ENCODE measurements around the gene FRMPD4.

Gene FRMPD4

GRCh38 chrX:12210971-12211370 lies 72.7 kb downstream of the FRMPD4 start:
- DNase-seq (ENCODE audit: low read depth) = no peak

GRCh38 chrX:12223650-12224049 lies 85.4 kb downstream of the FRMPD4 start:
- DNase-seq (ENCODE audit: low read depth) = no peak

DNA sequence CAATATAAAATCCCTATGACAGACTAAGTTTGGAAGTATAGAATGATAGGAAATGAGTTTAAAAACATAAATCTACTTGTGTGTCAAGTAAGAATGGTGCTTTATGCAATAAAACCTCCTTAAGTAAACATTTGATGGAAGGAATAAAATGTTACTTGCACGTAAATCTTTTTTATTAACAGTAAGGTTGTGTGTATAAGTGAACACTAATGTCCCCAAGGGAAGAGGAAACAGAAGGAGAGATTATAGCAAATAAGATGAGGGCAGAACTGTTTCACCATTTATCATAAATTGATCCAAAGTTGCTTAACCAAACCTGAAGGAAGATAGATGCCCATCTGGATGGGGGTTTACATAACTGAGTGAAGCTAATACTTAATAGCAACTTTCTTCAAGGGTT lies 86.8 kb downstream of the FRMPD4 start:
- DNase-seq (ENCODE audit: low read depth) = no peak

GRCh38 chrX:12227412-12228041 lies 89.3 kb downstream of the FRMPD4 start:
- no peak for DNase-seq (ENCODE audit: low read depth)

DNA sequence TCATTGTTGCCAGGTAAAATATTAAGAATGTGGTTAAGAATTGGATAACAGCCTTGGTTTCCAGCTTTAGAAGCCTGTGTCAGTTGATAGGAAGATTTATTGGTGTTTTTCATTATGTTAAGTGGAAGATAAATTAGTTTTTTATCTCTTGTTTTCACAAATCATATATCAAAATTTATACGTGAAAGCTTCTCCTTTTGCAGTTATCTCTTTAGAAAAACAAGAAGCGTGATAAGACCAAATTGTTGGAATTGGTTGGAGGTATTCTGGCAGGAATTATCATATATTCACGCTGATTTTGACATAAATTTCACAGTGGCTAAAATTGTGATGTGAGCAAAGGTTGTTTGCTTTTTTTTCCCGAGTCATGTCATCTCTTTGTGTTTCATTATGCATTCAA lies 90.6 kb downstream of the FRMPD4 start:
- DNase-seq (ENCODE audit: low read depth) = no peak

GRCh38 chrX:12229986-12230385 lies 91.7 kb downstream of the FRMPD4 start:
- no peak for DNase-seq (ENCODE audit: low read depth)

DNA sequence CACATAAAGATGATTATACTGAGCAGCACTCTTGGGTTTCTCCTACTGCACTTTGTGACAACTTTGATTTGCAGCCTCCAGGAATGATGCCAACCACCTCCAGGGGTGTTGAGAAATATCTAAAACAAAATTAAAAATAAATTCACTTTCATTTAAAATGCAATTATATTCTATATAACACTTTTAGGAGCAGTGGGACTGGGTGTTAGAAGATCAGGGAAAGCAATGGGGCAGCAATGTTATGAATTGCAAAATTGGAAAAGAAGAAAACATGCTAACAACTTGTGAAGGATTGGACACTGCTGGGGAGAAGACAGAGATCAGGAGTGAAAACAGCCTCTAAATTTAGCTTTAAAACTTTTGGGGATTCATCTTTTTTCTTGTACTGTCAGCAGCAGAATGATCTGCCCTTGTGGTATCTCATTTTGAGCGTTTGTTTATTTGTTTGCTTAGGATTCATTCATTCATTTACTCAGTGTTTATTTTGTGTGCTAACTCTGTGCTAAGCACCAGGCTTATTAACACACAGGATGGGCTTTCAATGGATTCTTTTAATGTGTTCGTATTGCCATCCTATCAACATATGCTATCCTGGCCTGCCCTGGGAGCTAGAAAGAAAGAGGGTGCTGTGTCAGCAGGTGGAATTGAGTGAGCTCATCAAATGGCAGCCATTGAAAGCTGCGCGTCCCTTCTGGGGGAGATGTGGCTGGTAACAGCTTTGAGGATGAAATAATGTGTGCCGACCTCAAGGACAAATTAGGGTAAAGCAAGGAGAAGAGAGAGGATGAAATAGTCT lies 96.5 kb downstream of the FRMPD4 start:
- DNase-seq (ENCODE audit: low read depth) = no peak

DNA sequence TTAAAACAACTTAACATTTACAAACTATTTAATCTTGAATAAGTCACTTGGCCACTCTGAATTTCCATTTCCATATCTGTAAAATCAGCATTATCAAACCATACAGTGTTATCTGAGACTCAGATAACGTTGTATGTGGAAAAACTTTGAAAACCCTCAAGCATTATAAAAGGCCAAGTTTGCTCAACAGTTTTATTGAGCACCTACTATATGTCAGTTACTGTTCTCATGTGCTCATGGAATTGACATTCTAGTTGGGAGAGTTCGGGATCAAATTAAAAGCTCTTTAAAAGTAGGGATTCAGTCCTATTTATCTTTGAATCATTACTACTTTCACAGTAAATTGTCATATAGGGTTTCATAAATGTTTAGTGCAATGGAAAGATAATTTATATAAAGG lies 97.9 kb downstream of the FRMPD4 start:
- no peak for DNase-seq (ENCODE audit: low read depth)

DNA sequence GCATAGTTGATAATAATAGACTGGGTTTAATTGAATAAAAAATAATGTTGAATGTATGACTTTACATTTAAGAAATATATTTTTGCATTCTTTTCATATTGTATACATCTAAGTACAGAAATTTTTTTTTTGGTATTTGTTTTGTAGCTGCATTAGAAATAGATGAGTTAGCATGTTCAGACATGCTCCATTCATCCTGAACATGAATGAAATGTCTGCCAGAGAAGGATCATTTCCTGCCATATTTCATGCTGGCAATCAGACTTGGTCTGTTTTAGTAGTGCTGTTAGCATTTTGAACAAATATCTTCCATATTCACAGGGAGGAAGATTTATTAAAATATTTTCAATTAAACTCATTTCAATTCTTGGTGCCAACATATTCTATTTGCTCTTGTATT lies 98.9 kb downstream of the FRMPD4 start:
- no peak for DNase-seq (ENCODE audit: low read depth)

DNA sequence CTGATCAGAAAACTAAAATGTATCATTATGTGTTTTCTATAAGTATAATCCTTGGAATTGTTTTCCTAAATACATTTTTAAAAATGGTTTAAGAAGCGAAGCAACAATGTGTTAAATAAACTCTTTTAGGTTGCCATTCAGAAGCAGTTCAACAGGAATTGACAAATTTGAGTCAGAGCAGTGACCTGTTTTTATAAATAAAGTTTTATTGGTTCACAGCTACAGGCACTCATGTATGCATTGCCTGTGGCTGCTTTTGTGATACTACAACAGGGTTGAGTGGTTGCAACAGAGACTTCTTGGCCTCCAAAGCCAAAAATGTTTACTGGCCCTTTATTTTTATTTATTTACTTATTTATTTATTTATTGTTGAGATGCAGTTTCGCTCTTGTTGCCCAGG lies 99.5 kb downstream of the FRMPD4 start:
- DNase-seq (ENCODE audit: low read depth) = no peak

- no peak for DNase-seq (ENCODE audit: low read depth)
Observed at GRCh38 chrX:12239356-12240082, 101.2 kb downstream of the FRMPD4 start.

DNA sequence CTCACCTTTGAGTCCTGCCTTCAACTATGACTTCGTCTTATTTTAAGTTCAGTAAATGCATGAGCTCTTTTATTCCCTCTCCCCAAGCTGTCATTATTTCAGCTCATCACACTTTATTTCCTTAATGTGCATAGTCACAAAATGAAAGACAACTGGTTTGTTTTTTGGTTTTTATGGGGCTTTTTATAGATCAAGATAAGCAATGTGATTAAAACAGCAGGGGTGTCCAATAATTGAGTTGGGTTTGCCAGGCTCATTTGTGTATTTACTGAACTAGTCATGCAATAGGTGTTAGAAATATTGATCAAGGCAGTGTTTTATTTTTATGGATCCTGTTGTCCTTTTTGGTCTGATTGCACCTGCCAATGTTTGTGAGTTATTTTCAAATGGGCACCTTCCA lies 102.2 kb downstream of the FRMPD4 start:
- no peak for DNase-seq (ENCODE audit: low read depth)

DNA sequence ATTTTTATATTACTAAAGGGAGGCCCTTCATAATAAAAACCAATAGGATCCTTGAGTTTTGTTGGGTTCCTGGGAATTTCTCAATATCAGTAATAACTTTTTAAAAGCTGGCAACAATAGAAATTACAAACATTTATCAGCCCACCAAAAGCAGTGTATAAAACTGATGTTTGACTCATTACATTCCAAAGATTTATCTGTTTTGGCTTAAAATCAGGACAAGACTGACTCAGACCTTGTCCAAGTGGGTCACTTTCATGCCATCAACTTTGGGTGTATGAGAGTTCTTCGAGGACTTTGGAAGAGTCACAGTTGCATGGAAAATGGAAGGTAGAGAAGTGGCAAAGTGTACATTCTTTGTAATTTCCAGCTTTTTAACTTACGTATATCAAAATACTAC lies 102.8 kb downstream of the FRMPD4 start:
- DNase-seq (ENCODE audit: low read depth) = no peak

GRCh38 chrX:12245650-12246645 lies 107.7 kb downstream of the FRMPD4 start:
- no peak for DNase-seq (ENCODE audit: low read depth)

DNA sequence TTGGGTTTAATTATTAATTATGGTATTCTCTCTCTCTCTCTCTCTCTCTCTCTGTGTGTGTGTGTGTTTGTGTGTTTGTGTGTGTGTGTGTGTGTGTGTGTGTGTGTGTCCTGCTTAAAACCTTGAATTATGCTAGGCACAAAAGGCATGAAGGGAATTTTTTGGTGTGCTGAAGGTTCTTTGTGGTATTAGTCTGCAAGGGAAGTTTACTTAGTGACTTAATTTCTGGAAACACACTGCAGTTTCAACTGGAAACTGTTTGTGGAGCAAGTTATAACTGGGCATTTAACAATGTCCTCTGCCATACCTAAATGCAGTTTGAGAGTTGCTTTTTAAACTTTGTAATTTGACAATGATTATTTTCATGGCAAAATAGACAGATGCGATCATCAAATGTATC lies 111.7 kb downstream of the FRMPD4 start:
- DNase-seq (ENCODE audit: low read depth) = no peak

DNA sequence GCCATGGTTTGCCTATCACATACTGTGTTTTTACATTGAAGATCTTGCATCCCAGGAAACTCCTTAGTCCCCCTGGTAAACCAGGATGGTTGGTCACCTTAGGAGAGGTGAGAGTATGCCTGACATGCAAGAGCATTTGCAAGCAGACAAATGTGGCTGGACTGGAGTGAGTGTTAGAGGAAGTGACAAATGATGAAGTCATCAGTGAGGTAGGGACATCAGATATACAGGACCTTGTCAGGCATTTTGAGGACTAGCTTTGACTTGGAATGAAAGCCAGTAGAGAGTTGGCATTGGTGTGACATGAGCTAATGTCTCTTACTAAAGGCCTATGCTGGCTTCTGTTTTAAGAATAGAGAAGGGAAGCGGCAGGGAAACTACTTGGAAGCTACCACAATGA lies 124.9 kb downstream of the FRMPD4 start:
- no peak for DNase-seq (ENCODE audit: low read depth)

GRCh38 chrX:12269484-12269883 lies 131.2 kb downstream of the FRMPD4 start:
- DNase-seq (ENCODE audit: low read depth) = no peak

DNA sequence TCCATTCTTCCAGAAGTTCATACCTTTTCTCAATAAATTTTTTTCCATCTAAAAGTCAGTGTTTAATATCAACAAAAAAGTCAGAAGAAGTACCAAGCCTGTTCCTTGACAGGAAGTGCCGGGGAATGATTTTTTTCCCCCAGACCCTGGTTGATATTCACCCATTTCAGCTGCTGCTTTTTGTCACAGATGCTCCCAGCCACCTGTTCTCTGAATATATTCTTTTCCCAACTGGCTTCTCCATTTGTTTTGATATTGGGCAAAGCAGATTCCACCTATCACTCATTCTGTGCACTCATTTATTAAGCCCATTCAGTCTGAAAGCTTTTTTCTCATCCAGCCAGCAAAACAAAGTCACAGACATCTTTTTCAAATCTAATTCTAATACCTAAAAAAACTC lies 139.9 kb downstream of the FRMPD4 start:
- DNase-seq (ENCODE audit: low read depth) = no peak

DNA sequence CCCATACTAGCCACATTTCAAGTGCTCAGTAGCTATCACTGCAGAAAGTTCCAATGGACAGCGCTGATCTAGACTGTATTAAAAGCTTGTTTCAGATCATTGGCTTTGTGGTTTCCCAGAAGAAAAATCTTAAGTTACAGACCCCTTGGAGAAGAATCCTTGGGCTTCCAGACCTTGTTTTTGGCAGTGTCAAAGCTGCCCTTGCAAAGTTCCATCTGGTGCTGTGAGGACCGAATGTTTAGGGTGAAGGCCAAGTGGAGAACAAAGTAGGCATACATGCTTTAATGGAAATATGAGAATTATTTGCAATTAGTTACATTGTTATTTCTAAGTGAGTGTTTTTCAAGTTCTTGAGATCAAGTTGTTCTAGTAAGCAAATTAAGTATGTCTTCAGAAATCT lies 144.7 kb downstream of the FRMPD4 start:
- DNase-seq (ENCODE audit: low read depth) = no peak

GRCh38 chrX:12292996-12293765 lies 154.9 kb downstream of the FRMPD4 start:
- no peak for DNase-seq (ENCODE audit: low read depth)

GRCh38 chrX:12297353-12297752 lies 159.1 kb downstream of the FRMPD4 start:
- no peak for DNase-seq (ENCODE audit: low read depth)
